Testis (tissue), 2 donors: ENCODE results near the gene PCSK6.

Experiments
- POLR2A ChIP-seq: fragments of 450-650 bp; IDR thresholded peaks from one replicate; pipeline ENCODE4 v1.6.1; 2017; ENCODE audit warnings: antibody characterized with exemption, mild to moderate bottlenecking, moderate library complexity
- TF ChIP-seq, protein P1 (sequence below), 3 experiments: fragments of 450-650 bp in 2 of 3; fragments of 200-600 bp in 1 of 3; sonication (generic) in 1 of 3; IDR thresholded peaks; one replicate each; pipeline ENCODE4 v1.5.1; 2016 to 2019; ENCODE audit warnings: antibody characterized with exemption in 3 of 3, mild to moderate bottlenecking in 2 of 3, moderate library complexity in 1 of 3

DNA sequence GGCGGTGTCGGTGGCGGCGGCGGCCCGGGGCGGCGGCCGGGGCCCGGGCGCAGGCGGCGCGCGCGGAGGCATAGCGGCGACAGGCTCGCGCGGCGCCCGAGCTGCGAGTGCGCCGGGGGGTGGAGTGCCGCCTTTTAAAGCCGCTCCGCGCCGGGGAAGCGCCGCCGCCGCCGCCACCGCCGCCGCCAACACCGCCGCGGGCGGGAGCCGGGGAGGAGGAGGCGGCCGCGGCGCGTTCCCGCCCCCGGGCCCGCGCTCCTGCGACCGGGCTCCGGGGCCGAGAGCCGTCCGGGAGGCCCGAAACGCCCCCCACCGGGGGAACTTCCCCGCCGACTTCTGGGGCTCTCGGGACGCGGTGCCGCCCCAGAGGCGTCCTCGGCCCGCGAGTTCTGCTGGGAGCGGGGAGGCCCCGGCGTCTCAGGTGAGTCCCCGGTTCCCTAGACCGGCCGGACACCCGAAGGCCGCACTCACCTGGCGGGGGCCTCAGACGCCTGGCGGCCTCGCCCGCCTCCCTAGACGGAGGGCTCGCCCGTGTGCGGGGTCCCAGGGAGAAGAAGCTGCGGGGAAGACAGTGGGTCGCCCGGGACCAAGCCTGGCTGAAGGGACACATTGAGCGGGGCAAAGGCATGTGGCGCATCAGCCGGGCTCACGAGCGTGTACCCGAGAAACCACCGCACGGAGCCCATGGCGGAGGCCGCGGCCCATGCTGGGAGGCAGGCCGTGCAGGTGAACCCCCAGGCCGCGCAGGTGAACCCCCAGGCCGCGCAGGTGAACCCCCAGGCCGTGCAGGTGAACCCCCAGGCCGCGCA, at the start of gene PCSK6:
- TF ChIP-seq, protein P1, sequence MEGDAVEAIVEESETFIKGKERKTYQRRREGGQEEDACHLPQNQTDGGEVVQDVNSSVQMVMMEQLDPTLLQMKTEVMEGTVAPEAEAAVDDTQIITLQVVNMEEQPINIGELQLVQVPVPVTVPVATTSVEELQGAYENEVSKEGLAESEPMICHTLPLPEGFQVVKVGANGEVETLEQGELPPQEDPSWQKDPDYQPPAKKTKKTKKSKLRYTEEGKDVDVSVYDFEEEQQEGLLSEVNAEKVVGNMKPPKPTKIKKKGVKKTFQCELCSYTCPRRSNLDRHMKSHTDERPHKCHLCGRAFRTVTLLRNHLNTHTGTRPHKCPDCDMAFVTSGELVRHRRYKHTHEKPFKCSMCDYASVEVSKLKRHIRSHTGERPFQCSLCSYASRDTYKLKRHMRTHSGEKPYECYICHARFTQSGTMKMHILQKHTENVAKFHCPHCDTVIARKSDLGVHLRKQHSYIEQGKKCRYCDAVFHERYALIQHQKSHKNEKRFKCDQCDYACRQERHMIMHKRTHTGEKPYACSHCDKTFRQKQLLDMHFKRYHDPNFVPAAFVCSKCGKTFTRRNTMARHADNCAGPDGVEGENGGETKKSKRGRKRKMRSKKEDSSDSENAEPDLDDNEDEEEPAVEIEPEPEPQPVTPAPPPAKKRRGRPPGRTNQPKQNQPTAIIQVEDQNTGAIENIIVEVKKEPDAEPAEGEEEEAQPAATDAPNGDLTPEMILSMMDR (IDR thresholded peaks at IDR 0.05), result no peak
- TF ChIP-seq POLR2A, result no peak
